ENCODE results near the gene CLDN14. TPM values are rescaled to one million over a fixed set of nuclear protein-coding genes. Genes with fewer than 3 reads are reported as not detected.
A peak's percentile ranks its signal among the peaks of the same experiment; 100 is the strongest.

The CLDN14 gene
- total and polyA plus RNA-seq, 4 donors, result 0.08 to 0.49 (median 0.15) TPM; not detected in 1

- no peak for TF ChIP-seq CTCF (IDR thresholded peaks at IDR 0.05; ENCODE audit: control extremely low read depth, extremely low read depth)
- no peaks in the 10 kb centered on the region for H3K4me1 ChIP-seq (ENCODE audit: control insufficient read depth in 5 of 5, insufficient read depth in 5 of 5, low read length in 5 of 5)
- H3K9ac ChIP-seq (ENCODE audit: insufficient read depth in 1 of 2, low read length in 2 of 2), result no peak overlapping the region
- no peaks in the 10 kb centered on the region for H3K36me3 ChIP-seq (ENCODE audit: control insufficient read depth in 4 of 4, insufficient read depth in 4 of 4, low read length in 4 of 4)
- 75 to 83% methylated on average over 10 of the region's 10 CpGs for WGBS, 2 donors
- H3K9me3 ChIP-seq (ENCODE audit: control insufficient read depth in 4 of 4, insufficient read depth in 3 of 4, low read length in 3 of 4), result peaks cover 0 to 3% (median 1%) of the 10 kb centered on the region in 4 donors
- ATAC-seq (ENCODE audit: insufficient read depth, low FRiP score) (no peak), DNase-seq (peak in 1 of 3 donors; percentile 21)
- no peaks in the 10 kb centered on the region for H3K27me3 ChIP-seq (ENCODE audit: control insufficient read depth in 3 of 3, insufficient read depth in 3 of 3, low read length in 2 of 3)
- H3K27ac ChIP-seq (ENCODE audit: low read depth in 1 of 2, low read length in 1 of 2), result no peak overlapping the region
- H3K4me3 ChIP-seq, result no peak overlapping the region
These were observed 39.1 kb upstream of the CLDN14 start for GRCh38 chr21:36518883-36519492.

GRCh38 chr21:36517366-36518075 lies 37.6 kb upstream of the CLDN14 start:
- DNase-seq, result no peak
- TF ChIP-seq CTCF (IDR thresholded peaks at IDR 0.05; ENCODE audit: control extremely low read depth, extremely low read depth), result no peak
- H3K9me3 ChIP-seq (ENCODE audit: control insufficient read depth in 4 of 4, insufficient read depth in 3 of 4, low read length in 3 of 4), result peaks cover 0 to 3% (median 1%) of the 10 kb centered on the region in 4 donors
- no peaks in the 10 kb centered on the region for H3K27me3 ChIP-seq (ENCODE audit: control insufficient read depth in 3 of 3, insufficient read depth in 3 of 3, low read length in 2 of 3)
- 89 to 95% methylated on average over 6 of the region's 6 CpGs for WGBS, 2 donors
- no peak overlapping the region for H3K27ac ChIP-seq (ENCODE audit: low read depth in 1 of 2, low read length in 1 of 2)
- no peak overlapping the region for H3K4me3 ChIP-seq
- no peaks in the 10 kb centered on the region for H3K36me3 ChIP-seq (ENCODE audit: control insufficient read depth in 4 of 4, insufficient read depth in 4 of 4, low read length in 4 of 4)
- ATAC-seq (ENCODE audit: insufficient read depth, low FRiP score), result no peak
- no peak overlapping the region for H3K9ac ChIP-seq (ENCODE audit: insufficient read depth in 1 of 2, low read length in 2 of 2)
- H3K4me1 ChIP-seq (ENCODE audit: control insufficient read depth in 5 of 5, insufficient read depth in 5 of 5, low read length in 5 of 5), result no peaks in the 10 kb centered on the region

- WGBS, 2 donors, result 71 to 82% methylated on average over 3 of the region's 3 CpGs
- Histone ChIP-seq H3K4me1 (ENCODE audit: control insufficient read depth in 5 of 5, insufficient read depth in 5 of 5, low read length in 5 of 5) (peaks cover 0 to 2% (median 0%) of the 10 kb centered on the region in 5 donors), H3K9ac (ENCODE audit: insufficient read depth in 1 of 2, low read length in 2 of 2) (no peak overlapping the region), H3K36me3 (ENCODE audit: control insufficient read depth in 4 of 4, insufficient read depth in 4 of 4, low read length in 4 of 4) (no peaks in the 10 kb centered on the region), H3K27ac (ENCODE audit: low read depth in 1 of 2, low read length in 1 of 2) (no peak overlapping the region), H3K9me3 (ENCODE audit: control insufficient read depth in 4 of 4, insufficient read depth in 3 of 4, low read length in 3 of 4) (peaks cover 0 to 3% (median 1%) of the 10 kb centered on the region in 4 donors), H3K4me3 (no peak overlapping the region), H3K27me3 (ENCODE audit: control insufficient read depth in 3 of 3, insufficient read depth in 3 of 3, low read length in 2 of 3) (no peaks in the 10 kb centered on the region)
- DNase-seq (no peak), ATAC-seq (ENCODE audit: insufficient read depth, low FRiP score) (no peak)
- TF ChIP-seq CTCF (IDR thresholded peaks at IDR 0.05; ENCODE audit: control extremely low read depth, extremely low read depth), result no peak
These were observed 36.4 kb upstream of the CLDN14 start for GRCh38 chr21:36516281-36516680.

Data from lung (tissue), 12 donors.